ENCODE results near the gene RDM1.

Gene RDM1

DNA sequence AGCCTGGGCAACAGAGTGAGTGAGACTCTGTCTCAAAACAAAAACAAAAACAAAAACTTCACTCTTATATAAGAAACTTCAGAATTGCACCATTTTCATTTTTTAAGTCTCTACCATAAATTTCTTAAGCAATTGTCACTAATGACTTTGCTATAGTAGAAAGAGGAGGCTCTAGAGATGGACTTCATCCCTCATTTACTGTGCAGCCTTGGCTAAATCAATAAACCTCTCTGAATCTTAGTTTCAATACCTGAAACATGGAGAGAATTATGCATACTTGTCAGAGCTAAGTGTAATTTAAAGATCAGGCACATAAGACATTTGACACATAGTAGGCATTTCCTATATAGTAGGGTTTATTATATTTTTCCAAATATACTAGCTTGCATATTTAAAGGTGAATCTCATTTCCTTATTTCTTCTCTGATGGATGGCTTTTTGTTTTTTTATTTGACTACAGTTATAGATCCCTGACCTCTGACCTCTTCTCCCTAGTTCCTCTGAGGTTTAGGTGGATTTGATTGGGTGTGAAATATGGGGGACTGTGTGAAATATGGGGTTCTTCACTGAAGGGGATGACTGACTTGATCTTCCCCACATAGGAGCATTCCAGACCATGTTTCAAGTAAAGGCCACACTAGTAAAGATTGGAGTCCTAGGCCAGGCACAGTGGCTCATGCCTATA lies 53.1 kb downstream of the RDM1 start:
- no peak overlapping the region for H3K9ac ChIP-seq (ENCODE audit: low read depth, low read length)
- 0 out of 2 replicates have a peak, but pooled peaks cover 5% of the 10 kb centered on the region for H3K4me1 ChIP-seq (ENCODE audit: insufficient read depth, low read length)
- no peaks in the 10 kb centered on the region for H3K9me3 ChIP-seq (ENCODE audit: control insufficient read depth, insufficient read depth, low read length)
- no peaks in the 10 kb centered on the region for H3K36me3 ChIP-seq (ENCODE audit: insufficient read depth, low read length)

GRCh38 chr17:35876534-35876933 lies 54.0 kb downstream of the RDM1 start:
- Histone ChIP-seq H3K4me1 (ENCODE audit: insufficient read depth, low read length) (peaks cover 5% of the 10 kb centered on the region; the same call in 1 of the 2 replicates), H3K9me3 (ENCODE audit: control insufficient read depth, insufficient read depth, low read length) (no peaks in the 10 kb centered on the region), H3K36me3 (ENCODE audit: insufficient read depth, low read length) (no peaks in the 10 kb centered on the region), H3K9ac (ENCODE audit: low read depth, low read length) (no peak overlapping the region)

DNA sequence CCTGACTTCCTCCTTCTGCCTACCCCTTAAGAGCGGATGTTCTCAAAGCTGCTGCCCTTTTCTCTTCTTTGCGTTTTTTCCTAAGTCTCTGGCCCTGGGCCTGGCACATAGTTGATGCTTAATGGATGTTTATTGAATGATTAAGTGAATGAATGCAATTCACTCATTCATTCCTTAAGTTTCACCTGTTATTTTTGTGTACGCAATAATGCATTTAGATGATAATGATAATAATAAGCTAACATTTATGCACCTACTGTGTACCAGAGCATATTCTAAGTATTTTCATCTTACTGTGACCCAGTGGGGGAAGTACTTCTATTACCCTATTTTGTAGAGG lies 54.8 kb downstream of the RDM1 start:
- no peak overlapping the region for H3K9ac ChIP-seq (ENCODE audit: low read depth, low read length)
- peaks cover 8% of the 10 kb centered on the region; the same call in 1 of the 2 replicates for H3K4me1 ChIP-seq (ENCODE audit: insufficient read depth, low read length)
- no peaks in the 10 kb centered on the region for H3K36me3 ChIP-seq (ENCODE audit: insufficient read depth, low read length)
- no peaks in the 10 kb centered on the region for H3K9me3 ChIP-seq (ENCODE audit: control insufficient read depth, insufficient read depth, low read length)

DNA sequence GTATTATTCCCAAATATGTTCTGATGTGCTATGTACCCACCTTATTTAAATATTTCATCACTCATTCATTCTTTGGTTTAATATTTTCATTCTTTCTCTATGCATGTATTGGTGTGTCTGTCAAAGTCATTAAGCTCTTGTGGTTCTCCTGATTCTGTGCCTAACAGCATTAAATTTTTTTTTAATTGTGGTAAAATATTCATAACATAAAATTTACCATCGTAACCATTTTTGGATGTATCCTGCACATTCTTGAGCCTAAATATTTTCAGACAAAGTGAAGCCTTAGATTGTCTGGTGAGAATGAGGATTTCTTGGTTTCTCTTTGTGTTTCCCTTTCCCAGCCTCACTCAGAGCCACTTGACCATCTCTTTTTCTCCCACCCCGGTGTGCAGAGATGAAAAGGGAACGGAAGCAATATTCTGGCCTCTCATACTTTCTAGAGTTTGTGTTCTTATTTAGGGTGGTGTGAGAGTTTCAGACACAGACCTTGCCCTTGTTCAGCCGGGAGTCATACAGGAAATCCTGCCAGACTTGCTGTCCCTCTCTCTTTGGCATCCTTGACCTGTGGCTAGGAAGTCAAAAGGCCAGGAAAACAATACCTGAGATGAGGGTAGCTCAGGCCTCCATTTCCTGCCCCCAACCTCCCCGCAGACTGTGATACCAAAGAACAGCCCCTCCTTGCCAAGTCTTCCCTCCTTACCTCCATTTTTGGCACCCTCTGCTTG lies 55.3 kb downstream of the RDM1 start:
- H3K4me1 ChIP-seq (ENCODE audit: insufficient read depth, low read length): peaks cover 8% of the 10 kb centered on the region; the same call in 1 of the 2 replicates
- no peaks in the 10 kb centered on the region for H3K9me3 ChIP-seq (ENCODE audit: control insufficient read depth, insufficient read depth, low read length)
- H3K36me3 ChIP-seq (ENCODE audit: insufficient read depth, low read length): no peaks in the 10 kb centered on the region
- H3K9ac ChIP-seq (ENCODE audit: low read depth, low read length): no peak overlapping the region

DNA sequence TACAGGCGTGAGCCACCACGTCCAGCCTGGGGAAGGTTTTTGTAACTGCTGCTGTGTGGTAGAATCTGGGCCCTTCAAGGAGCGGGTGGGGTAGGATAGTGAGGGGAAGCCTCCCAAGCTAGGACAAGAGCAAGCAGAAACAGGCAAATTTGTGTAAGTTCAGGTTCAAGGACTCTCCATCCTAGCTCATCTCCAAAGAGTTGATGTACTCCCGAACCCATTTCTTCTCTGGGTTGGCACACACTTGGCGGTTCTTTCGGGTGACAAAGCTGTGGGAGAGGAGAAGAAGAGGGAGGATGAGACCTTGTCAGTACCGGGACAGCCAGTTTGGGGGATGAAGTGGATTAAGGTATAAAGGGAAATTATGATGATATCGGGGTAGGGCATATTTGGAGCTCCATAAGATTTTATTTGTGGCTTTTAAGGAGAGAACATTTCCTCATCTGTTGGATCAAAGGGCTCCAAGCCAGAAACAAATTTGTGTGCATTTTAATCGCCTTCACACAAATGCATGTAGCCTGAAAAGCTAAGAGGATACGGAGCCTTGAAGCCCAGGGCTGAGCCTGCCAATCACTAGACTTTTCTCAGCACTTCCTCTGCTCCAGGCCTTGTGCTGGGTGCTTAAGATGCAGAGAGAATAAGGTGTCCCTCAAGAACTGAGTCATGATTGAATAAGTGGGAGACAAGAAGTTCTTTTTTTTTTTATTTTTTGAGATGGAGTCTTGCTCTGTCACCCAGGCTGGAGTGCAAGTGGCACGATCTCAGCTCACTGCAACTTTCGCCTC lies 58.2 kb downstream of the RDM1 start:
- Histone ChIP-seq H3K9ac (ENCODE audit: low read depth, low read length) (no peak overlapping the region), H3K9me3 (ENCODE audit: control insufficient read depth, insufficient read depth, low read length) (no peaks in the 10 kb centered on the region), H3K36me3 (ENCODE audit: insufficient read depth, low read length) (no peaks in the 10 kb centered on the region), H3K4me1 (ENCODE audit: insufficient read depth, low read length) (peaks cover 8% of the 10 kb centered on the region; the same call in 1 of the 2 replicates)

DNA sequence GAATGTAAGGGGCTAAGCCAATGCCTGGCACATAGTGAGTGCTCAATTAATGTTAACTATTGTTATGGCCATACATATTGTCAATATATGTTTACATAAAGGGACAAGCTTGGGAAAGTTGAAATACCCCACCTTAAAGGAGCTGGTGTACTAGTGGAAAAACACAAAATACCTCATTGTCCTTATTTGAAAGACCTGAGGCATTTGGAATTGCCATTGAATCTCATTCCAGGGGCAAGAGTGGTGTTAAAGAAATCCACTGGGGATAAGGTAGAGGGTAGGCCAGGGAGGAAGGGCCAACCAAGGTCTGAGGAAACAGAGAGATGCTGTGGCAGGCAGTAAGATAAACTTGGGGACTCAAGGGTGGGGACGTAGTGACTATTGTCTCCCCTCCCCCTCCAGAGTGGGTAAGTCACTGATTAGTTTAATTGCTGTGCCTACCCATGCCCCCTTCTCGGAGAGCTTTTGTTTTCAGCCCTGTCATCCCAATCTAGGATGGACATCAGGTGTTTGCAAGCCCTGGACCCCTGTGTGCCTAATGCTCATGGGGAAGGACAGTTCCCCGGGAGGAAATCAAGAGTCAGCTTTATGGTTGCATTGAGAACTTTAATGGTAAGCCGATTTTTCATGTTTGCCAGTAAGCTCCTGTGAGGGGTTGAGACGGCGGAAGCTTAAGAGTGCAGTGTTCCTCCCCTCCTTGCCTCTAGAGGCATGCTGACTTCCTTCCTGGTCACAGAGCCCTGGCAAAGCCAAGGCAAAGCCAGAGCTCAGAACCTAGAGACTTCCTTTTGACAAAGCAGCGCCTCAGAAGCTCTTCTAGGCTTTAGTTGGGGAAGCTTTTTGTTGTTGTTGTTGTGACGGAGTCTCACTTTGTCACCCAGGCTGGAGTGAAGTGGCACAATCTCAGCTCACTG lies 59.4 kb downstream of the RDM1 start:
- Histone ChIP-seq H3K9ac (ENCODE audit: low read depth, low read length) (no peak overlapping the region), H3K36me3 (ENCODE audit: insufficient read depth, low read length) (no peaks in the 10 kb centered on the region), H3K9me3 (ENCODE audit: control insufficient read depth, insufficient read depth, low read length) (no peaks in the 10 kb centered on the region), H3K4me1 (ENCODE audit: insufficient read depth, low read length) (peaks cover 8% of the 10 kb centered on the region; the same call in 1 of the 2 replicates)

DNA sequence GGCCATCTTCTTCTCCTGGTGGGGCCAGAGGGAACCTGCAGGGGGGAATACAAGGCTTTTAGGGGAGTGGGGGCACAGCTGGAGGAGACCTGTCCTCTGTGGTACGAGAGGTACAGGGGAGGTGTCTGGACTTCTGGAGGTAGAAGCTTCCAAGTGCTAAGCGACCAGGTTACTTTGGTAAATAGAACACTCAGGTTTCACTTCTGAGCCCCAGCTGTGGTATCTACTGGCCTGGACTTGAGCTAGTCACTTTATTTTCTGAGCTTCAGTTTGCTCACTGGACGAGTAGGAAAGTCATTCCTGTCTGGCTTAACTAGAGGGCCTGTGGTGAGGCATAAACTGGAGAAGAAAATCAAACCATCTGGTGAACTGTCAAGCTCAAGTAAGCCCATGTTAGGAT lies 61.8 kb downstream of the RDM1 start, which contains the start of gene HEATR9:
TSS of gene HEATR9 (minus strand) at position 155 of the 400 bp plus-strand sequence. CDS start at position 6, 149 bp downstream.
- H3K9ac ChIP-seq (ENCODE audit: low read depth, low read length): no peak within 1 kb of the TSS
- peaks cover 3% of the 10 kb centered on the region; the same call in 1 of the 2 replicates for H3K4me1 ChIP-seq (ENCODE audit: insufficient read depth, low read length)
- no peaks in the 10 kb centered on the region for H3K9me3 ChIP-seq (ENCODE audit: control insufficient read depth, insufficient read depth, low read length)
- no peaks in the 10 kb centered on the region for H3K36me3 ChIP-seq (ENCODE audit: insufficient read depth, low read length)
